GM19438 (cell line): ENCODE measurements around the gene COL5A1.
"Not testable (repeated sequence)": the region's sequence is repeated elsewhere in the genome, so short reads cannot be mapped to it uniquely, and the experiment has no call there.

Experiments used
- ATAC-seq: cut with Tn5 transposase; IDR thresholded peaks from one replicate; pipeline ENCODE4 v1.9.1; 2021; ENCODE audit warnings: low read depth; ENCODE audit not compliant: unreplicated experiment

Gene COL5A1

GRCh38 chr9:134703730-134704114 is 62.1 kb downstream of the COL5A1 start:
- ATAC-seq: not testable (repeated sequence)

- ATAC-seq: no peak
Observed at GRCh38 chr9:134704498-134704897, 62.9 kb downstream of the COL5A1 start.

- no peak for ATAC-seq
Observed at GRCh38 chr9:134705786-134706185, 64.2 kb downstream of the COL5A1 start.

GRCh38 chr9:134706522-134706921 is 64.9 kb downstream of the COL5A1 start:
- ATAC-seq: no peak

- ATAC-seq: no peak
Observed at GRCh38 chr9:134707031-134707680, 65.6 kb downstream of the COL5A1 start.

- no peak for ATAC-seq
Observed at GRCh38 chr9:134707731-134708671, 66.4 kb downstream of the COL5A1 start.

GRCh38 chr9:134708672-134709038 is 67.1 kb downstream of the COL5A1 start:
- ATAC-seq: no peak

- no peak for ATAC-seq
Observed at GRCh38 chr9:134709512-134710270, 68.1 kb downstream of the COL5A1 start.

GRCh38 chr9:134710271-134710540 is 68.6 kb downstream of the COL5A1 start:
- no peak for ATAC-seq

- no peak for ATAC-seq
Observed at GRCh38 chr9:134710901-134711300, 69.3 kb downstream of the COL5A1 start.

GRCh38 chr9:134712243-134712642 is 70.6 kb downstream of the COL5A1 start:
- ATAC-seq: no peak

- ATAC-seq: no peak
Observed at GRCh38 chr9:134712926-134713325, 71.3 kb downstream of the COL5A1 start.

- not testable (repeated sequence) for ATAC-seq
Observed at GRCh38 chr9:134715536-134715935, 73.9 kb downstream of the COL5A1 start.

- no peak for ATAC-seq
Observed at GRCh38 chr9:134716067-134716466, 74.5 kb downstream of the COL5A1 start.

GRCh38 chr9:134717056-134717455 is 75.5 kb downstream of the COL5A1 start:
- no peak for ATAC-seq

- no peak for ATAC-seq
Observed at GRCh38 chr9:134717924-134718645, 76.5 kb downstream of the COL5A1 start.

- ATAC-seq: no peak
Observed at GRCh38 chr9:134719331-134719730, 77.7 kb downstream of the COL5A1 start.

- no peak for ATAC-seq
Observed at GRCh38 chr9:134720136-134720753, 78.6 kb downstream of the COL5A1 start.

GRCh38 chr9:134720796-134721195 is 79.2 kb downstream of the COL5A1 start:
- ATAC-seq: no peak

- ATAC-seq: no peak
Observed at GRCh38 chr9:134721344-134721743, 79.7 kb downstream of the COL5A1 start.
